ENCODE measurements around the gene LIMK2.

DNA sequence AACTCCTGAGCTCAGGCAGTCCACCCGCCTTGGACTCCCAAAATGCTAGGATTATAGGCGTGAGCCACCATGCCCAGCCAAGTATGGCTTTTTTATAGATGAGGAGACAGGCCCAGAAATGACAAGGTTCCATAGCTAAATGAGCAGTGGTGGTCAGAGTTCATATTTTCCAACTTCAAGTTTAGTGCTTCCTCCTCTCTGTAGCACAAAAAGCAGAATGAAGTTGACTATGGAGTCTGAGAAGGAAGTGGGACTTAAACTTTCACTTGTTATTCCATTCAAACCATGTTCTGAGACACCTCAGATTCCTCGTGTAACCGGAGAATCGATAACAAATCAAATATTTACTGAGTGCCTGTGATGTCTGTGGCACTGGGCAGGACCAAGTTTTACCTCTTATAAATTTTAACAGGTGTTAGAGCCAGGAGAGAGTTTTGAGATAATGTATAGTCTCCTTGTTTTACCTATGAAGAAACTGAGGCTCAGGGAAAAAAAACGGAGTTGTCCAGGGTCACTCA is 3.0 kb downstream of the LIMK2 start:
- TF ChIP-seq EZH2 (optimal IDR thresholded peaks at IDR 0.05; ENCODE audit: low read depth, low read length) (no peak), EZH2phosphoT487 (IDR thresholded peaks at IDR 0.05; ENCODE audit: low read length) (no peak)
- TF ChIP-seq, protein P1, sequence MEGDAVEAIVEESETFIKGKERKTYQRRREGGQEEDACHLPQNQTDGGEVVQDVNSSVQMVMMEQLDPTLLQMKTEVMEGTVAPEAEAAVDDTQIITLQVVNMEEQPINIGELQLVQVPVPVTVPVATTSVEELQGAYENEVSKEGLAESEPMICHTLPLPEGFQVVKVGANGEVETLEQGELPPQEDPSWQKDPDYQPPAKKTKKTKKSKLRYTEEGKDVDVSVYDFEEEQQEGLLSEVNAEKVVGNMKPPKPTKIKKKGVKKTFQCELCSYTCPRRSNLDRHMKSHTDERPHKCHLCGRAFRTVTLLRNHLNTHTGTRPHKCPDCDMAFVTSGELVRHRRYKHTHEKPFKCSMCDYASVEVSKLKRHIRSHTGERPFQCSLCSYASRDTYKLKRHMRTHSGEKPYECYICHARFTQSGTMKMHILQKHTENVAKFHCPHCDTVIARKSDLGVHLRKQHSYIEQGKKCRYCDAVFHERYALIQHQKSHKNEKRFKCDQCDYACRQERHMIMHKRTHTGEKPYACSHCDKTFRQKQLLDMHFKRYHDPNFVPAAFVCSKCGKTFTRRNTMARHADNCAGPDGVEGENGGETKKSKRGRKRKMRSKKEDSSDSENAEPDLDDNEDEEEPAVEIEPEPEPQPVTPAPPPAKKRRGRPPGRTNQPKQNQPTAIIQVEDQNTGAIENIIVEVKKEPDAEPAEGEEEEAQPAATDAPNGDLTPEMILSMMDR (IDR thresholded peaks at IDR 0.05; ENCODE audit: low read length) = no peak
